ENCODE data around the gene TPH1.

The TPH1 gene

GRCh38 chr11:18065572-18065971 lies 19.5 kb upstream of the TPH1 start:
- no peak for TF ChIP-seq CTCF (IDR thresholded peaks at IDR 0.05; ENCODE audit: insufficient read depth, low read length, poor library complexity, severe bottlenecking)
- Histone ChIP-seq H3K27me3 (replicated peaks; ENCODE audit: control insufficient read depth, insufficient read depth, low read length) (no peaks in the 10 kb centered on the region), H3K4me3 (replicated peaks; ENCODE audit: low read depth, low read length) (no peak overlapping the region), H3K36me3 (ENCODE audit: control insufficient read depth, insufficient read depth, low read length) (no peaks in the 10 kb centered on the region)
- no peak for DNase-seq (ENCODE audit: extremely low read depth, insufficient read length)

- no peak for DNase-seq (ENCODE audit: extremely low read depth, insufficient read length)
- no peaks in the 10 kb centered on the region for H3K36me3 ChIP-seq (ENCODE audit: control insufficient read depth, insufficient read depth, low read length)
- no peak overlapping the region for H3K4me3 ChIP-seq (replicated peaks; ENCODE audit: low read depth, low read length)
- no peaks in the 10 kb centered on the region for H3K27me3 ChIP-seq (replicated peaks; ENCODE audit: control insufficient read depth, insufficient read depth, low read length)
- no peak for TF ChIP-seq CTCF (IDR thresholded peaks at IDR 0.05; ENCODE audit: insufficient read depth, low read length, poor library complexity, severe bottlenecking)
Observed at GRCh38 chr11:18064450-18065054, 18.5 kb upstream of the TPH1 start.

- TF ChIP-seq CTCF (IDR thresholded peaks at IDR 0.05; ENCODE audit: insufficient read depth, low read length, poor library complexity, severe bottlenecking): no peak
- no peaks in the 10 kb centered on the region for H3K36me3 ChIP-seq (ENCODE audit: control insufficient read depth, insufficient read depth, low read length)
- no peak overlapping the region for H3K4me3 ChIP-seq (replicated peaks; ENCODE audit: low read depth, low read length)
- DNase-seq (ENCODE audit: extremely low read depth, insufficient read length): no peak
- H3K27me3 ChIP-seq (replicated peaks; ENCODE audit: control insufficient read depth, insufficient read depth, low read length): no peaks in the 10 kb centered on the region
Observed at GRCh38 chr11:18063862-18064434, 17.9 kb upstream of the TPH1 start.

GRCh38 chr11:18063125-18063524 lies 17.1 kb upstream of the TPH1 start:
- Histone ChIP-seq H3K4me3 (replicated peaks; ENCODE audit: low read depth, low read length) (no peak overlapping the region), H3K27me3 (replicated peaks; ENCODE audit: control insufficient read depth, insufficient read depth, low read length) (no peaks in the 10 kb centered on the region), H3K36me3 (ENCODE audit: control insufficient read depth, insufficient read depth, low read length) (no peaks in the 10 kb centered on the region)
- no peak for DNase-seq (ENCODE audit: extremely low read depth, insufficient read length)
- no peak for TF ChIP-seq CTCF (IDR thresholded peaks at IDR 0.05; ENCODE audit: insufficient read depth, low read length, poor library complexity, severe bottlenecking)

GRCh38 chr11:18061351-18061750 lies 15.3 kb upstream of the TPH1 start:
- Histone ChIP-seq H3K36me3 (ENCODE audit: control insufficient read depth, insufficient read depth, low read length) (no peaks in the 10 kb centered on the region), H3K27me3 (replicated peaks; ENCODE audit: control insufficient read depth, insufficient read depth, low read length) (no peaks in the 10 kb centered on the region), H3K4me3 (replicated peaks; ENCODE audit: low read depth, low read length) (no peak overlapping the region)
- no peak for TF ChIP-seq CTCF (IDR thresholded peaks at IDR 0.05; ENCODE audit: insufficient read depth, low read length, poor library complexity, severe bottlenecking)
- DNase-seq (ENCODE audit: extremely low read depth, insufficient read length): no peak
